Tibial nerve (tissue), 4 donors: ENCODE data around the gene MMP17. TPM values are rescaled to one million over a fixed set of nuclear protein-coding genes. Genes with fewer than 3 reads are reported as not detected.

ENCODE experiments used
- DNase-seq, 2 donors: peaks; one replicate each; pipeline ENCODE4 v3.0.0-alpha.2; 2019; ENCODE audit warnings: low spot score in 2 of 2
- H3K27ac ChIP-seq, 4 donors: fragments of 200-600 bp; sonication (generic) in 3 of 4; one replicate each; pipeline ENCODE4 v1.5.1; 2017 to 2019; ENCODE audit warnings: mild to moderate bottlenecking in 1 of 4
- H3K27me3 ChIP-seq, 2 donors: fragments of 200-600 bp; sonication (generic) in 1 of 2; one replicate each; pipeline versions ENCODE4 v1.5.1 to v1.6.0; 2017 to 2019
- H3K36me3 ChIP-seq, 3 donors: fragments of 200-600 bp; sonication (generic); one replicate each; pipeline ENCODE4 v1.5.1; 2018 to 2019
- H3K4me1 ChIP-seq, 4 donors: fragments of 200-600 bp; sonication (generic) in 3 of 4; one replicate each; pipeline ENCODE4 v1.5.1; 2017 to 2019
- H3K4me3 ChIP-seq, 4 donors: fragments of 200-600 bp; sonication (generic) in 3 of 4; one replicate each; pipeline ENCODE4 v1.5.1; 2017 to 2019; ENCODE audit warnings: mild to moderate bottlenecking in 1 of 4, moderate library complexity in 1 of 4
- H3K9me3 ChIP-seq, 4 donors: fragments of 200-600 bp; sonication (generic) in 3 of 4; one replicate each; pipeline ENCODE4 v1.5.1; 2017 to 2019
- CTCF ChIP-seq, 5 experiments: fragments of 200-600 bp in 3 of 5; fragments of 450-650 bp in 2 of 5; sonication (generic) in 3 of 5; IDR thresholded peaks; one replicate each; pipeline ENCODE4 v1.5.1; 2016 to 2019; ENCODE audit warnings: antibody characterized with exemption in 5 of 5, mild to moderate bottlenecking in 3 of 5, moderate library complexity in 2 of 5
- EP300 ChIP-seq, 2 donors: sonication (generic); formaldehyde crosslinking; IDR thresholded peaks; one replicate each; pipeline ENCODE4 v1.6.1; 2017; ENCODE audit warnings: antibody characterized with exemption in 2 of 2, mild to moderate bottlenecking in 1 of 2
- POLR2A ChIP-seq, 2 donors: fragments of 450-650 bp; IDR thresholded peaks; one replicate each; pipeline ENCODE4 v1.6.1; 2017; ENCODE audit warnings: antibody characterized with exemption in 2 of 2, mild to moderate bottlenecking in 2 of 2, moderate library complexity in 2 of 2
- WGBS, 2 donors: methylation state at CpG; one replicate each; pipeline ENCODE4 v1.1.5; 2018; 5-methylcytosine and 5-hydroxymethylcytosine counted together
- total RNA-seq, 4 donors: library from RNA; depleted of rRNA; stranded (reverse); fragments of >200 nt; gene quantifications; one replicate each; pipeline ENCODE4 v1.1.0, GENCODE V29; 2016

The MMP17 gene
- total RNA-seq, 4 donors from 2014 or later: 10.9 to 65.3 (median 32.6) TPM

DNA sequence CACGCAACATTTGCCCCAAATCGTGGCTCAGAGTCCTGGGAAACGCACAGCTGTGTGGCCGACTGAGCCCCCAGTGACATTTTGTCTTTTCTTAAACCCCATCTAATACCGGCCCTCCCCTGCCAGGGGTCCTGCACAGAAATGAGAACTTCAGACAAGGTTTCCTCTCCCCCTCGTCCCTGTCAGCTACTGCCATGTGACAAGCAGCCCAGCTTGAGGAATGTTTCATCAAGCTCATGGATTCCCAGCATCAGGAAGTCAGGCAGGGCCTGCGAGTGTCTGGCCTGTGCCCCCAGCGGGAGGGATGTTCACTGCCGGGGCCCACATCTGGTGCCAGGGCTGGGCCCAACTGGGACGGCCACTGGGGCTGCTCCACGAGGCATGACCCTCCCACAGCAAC is 15.9 kb downstream of the MMP17 start:
- Histone ChIP-seq H3K27me3 (no peaks in the 10 kb centered on the region), H3K4me3 (no peak overlapping the region), H3K27ac (no peak overlapping the region), H3K4me1 (no peaks in the 10 kb centered on the region), H3K9me3 (no peaks in the 10 kb centered on the region), H3K36me3 (peaks cover 0 to 87% (median 0%) of the 10 kb centered on the region in 3 donors)
- 86 to 93% methylated on average over 7 to 9 of the region's 11 CpGs for WGBS, 2 donors
- no peak for TF ChIP-seq EP300 (IDR thresholded peaks at IDR 0.05)
- DNase-seq: no peak

DNA sequence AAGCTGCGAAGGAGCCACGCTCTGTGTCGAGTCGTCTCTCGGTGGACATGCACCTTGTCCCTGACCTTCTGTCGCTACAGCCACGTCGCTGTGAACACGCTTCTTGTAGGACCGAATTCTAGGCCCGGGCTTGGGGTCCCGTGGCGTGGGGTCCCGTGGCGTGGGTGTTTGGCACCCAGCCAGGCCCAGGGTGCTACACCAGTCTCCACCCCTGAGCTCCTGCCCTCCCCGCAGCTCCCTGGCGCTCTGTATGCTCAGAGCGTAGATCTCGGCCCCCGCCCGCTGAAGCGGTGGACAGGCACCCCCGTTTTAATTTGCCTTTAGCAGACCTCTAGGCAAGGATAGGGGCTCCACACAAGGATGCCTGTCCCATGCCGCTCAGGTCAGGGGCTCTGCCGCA is 16.5 kb downstream of the MMP17 start:
- WGBS, 2 donors: 91 to 93% methylated on average over 25 of the region's 25 CpGs
- H3K4me1 ChIP-seq: no peaks in the 10 kb centered on the region
- TF ChIP-seq EP300 (IDR thresholded peaks at IDR 0.05): no peak
- no peak for TF ChIP-seq CTCF (IDR thresholded peaks at IDR 0.05)
- TF ChIP-seq POLR2A (IDR thresholded peaks at IDR 0.05): no peak
- no peaks in the 10 kb centered on the region for H3K9me3 ChIP-seq
- no peaks in the 10 kb centered on the region for H3K27me3 ChIP-seq
- DNase-seq: no peak
- H3K27ac ChIP-seq: no peak overlapping the region
- H3K4me3 ChIP-seq: no peak overlapping the region
- peaks cover 0 to 91% (median 0%) of the 10 kb centered on the region in 3 donors for H3K36me3 ChIP-seq

GRCh38 chr12:131845121-131845520 is 16.9 kb downstream of the MMP17 start:
- no peak for TF ChIP-seq EP300 (IDR thresholded peaks at IDR 0.05)
- TF ChIP-seq POLR2A (IDR thresholded peaks at IDR 0.05): no peak
- TF ChIP-seq CTCF (IDR thresholded peaks at IDR 0.05): no peak
- no peak for DNase-seq
- WGBS, 2 donors: 87 to 94% methylated on average over 17 to 28 of the region's 29 CpGs
- no peak overlapping the region for H3K4me3 ChIP-seq
- H3K27me3 ChIP-seq: no peaks in the 10 kb centered on the region
- no peaks in the 10 kb centered on the region for H3K4me1 ChIP-seq
- no peaks in the 10 kb centered on the region for H3K9me3 ChIP-seq
- H3K27ac ChIP-seq: no peak overlapping the region
- H3K36me3 ChIP-seq: peaks cover 0 to 91% (median 0%) of the 10 kb centered on the region in 3 donors

GRCh38 chr12:131847456-131847855 is 19.3 kb downstream of the MMP17 start:
- 85 to 90% methylated on average over 10 of the region's 10 CpGs for WGBS, 2 donors
- Histone ChIP-seq H3K9me3 (no peaks in the 10 kb centered on the region), H3K36me3 (peaks cover 0 to 89% (median 0%) of the 10 kb centered on the region in 3 donors), H3K4me1 (no peaks in the 10 kb centered on the region), H3K27ac (no peak overlapping the region), H3K27me3 (no peaks in the 10 kb centered on the region), H3K4me3 (no peak overlapping the region)
- no peak for DNase-seq
- TF ChIP-seq POLR2A (IDR thresholded peaks at IDR 0.05) (no peak), CTCF (IDR thresholded peaks at IDR 0.05) (no peak), EP300 (IDR thresholded peaks at IDR 0.05) (no peak)

GRCh38 chr12:131848753-131849152 is 20.6 kb downstream of the MMP17 start:
- H3K4me3 ChIP-seq: no peak overlapping the region
- no peaks in the 10 kb centered on the region for H3K9me3 ChIP-seq
- 85 to 90% methylated on average over 24 of the region's 24 CpGs for WGBS, 2 donors
- H3K27ac ChIP-seq: no peak overlapping the region
- H3K27me3 ChIP-seq: no peaks in the 10 kb centered on the region
- H3K36me3 ChIP-seq: peaks cover 0 to 83% (median 0%) of the 10 kb centered on the region in 3 donors
- H3K4me1 ChIP-seq: no peaks in the 10 kb centered on the region
- TF ChIP-seq CTCF (IDR thresholded peaks at IDR 0.05) (no peak), POLR2A (IDR thresholded peaks at IDR 0.05) (no peak), EP300 (IDR thresholded peaks at IDR 0.05) (no peak)
- no peak for DNase-seq
